Measurements from ENCODE around the gene OR2A7. TPM values are rescaled to one million over a fixed set of nuclear protein-coding genes. Genes with fewer than 3 reads are reported as not detected.
"Not testable (repeated sequence)": the region's sequence is repeated elsewhere in the genome, so short reads cannot be mapped to it uniquely, and the experiment has no call there.

The OR2A7 gene
- total and polyA plus RNA-seq, 2 donors (not counting 1 experiment from before 2014, with no cell fraction given): 0.39 to 0.50 TPM

GRCh38 chr7:144245372-144245771, 19.2 kb downstream of the OR2A7 start:
- H3K27me3 ChIP-seq (ENCODE audit: control insufficient read depth, insufficient read depth, low read length); H3K79me2 ChIP-seq (ENCODE audit: control insufficient read depth, insufficient read depth, low read length); H3K4me2 ChIP-seq (ENCODE audit: extremely low read depth, insufficient read depth, low read length); H3K4me3 ChIP-seq (replicated peaks in 1 of 4; ENCODE audit: control extremely low read depth in 1 of 4, insufficient read depth in 1 of 4, low read depth in 3 of 4, low read length in 4 of 4); H4K20me1 ChIP-seq (ENCODE audit: control insufficient read depth, extremely low read depth, insufficient read depth, low read length); H3K27ac ChIP-seq (ENCODE audit: insufficient read depth, low read length); H3K9me3 ChIP-seq (ENCODE audit: control insufficient read depth, insufficient read depth, low read depth, low read length); H3K9ac ChIP-seq (ENCODE audit: insufficient read depth, low read length); H2AFZ ChIP-seq (ENCODE audit: low read length); DNase-seq (ENCODE audit: low read depth in 2 of 2); H3K36me3 ChIP-seq (ENCODE audit: control insufficient read depth, insufficient read depth, low read length); H3K4me1 ChIP-seq (ENCODE audit: control insufficient read depth, extremely low read depth, insufficient read depth, low read length): not testable (repeated sequence)

GRCh38 chr7:144239365-144239764, 25.2 kb downstream of the OR2A7 start, which contains the start of gene OR2A42:
TSS of gene OR2A42 (minus strand) at chr7:144239605. CDS start at chr7:144232843, 6,762 bp downstream.
- H2AFZ ChIP-seq (ENCODE audit: low read length); H3K27ac ChIP-seq (ENCODE audit: insufficient read depth, low read length); H3K4me3 ChIP-seq (replicated peaks in 1 of 4; ENCODE audit: control extremely low read depth in 1 of 4, insufficient read depth in 1 of 4, low read depth in 3 of 4, low read length in 4 of 4); DNase-seq (ENCODE audit: low read depth in 2 of 2); H3K4me1 ChIP-seq (ENCODE audit: control insufficient read depth, extremely low read depth, insufficient read depth, low read length); H3K36me3 ChIP-seq (ENCODE audit: control insufficient read depth, insufficient read depth, low read length); H3K27me3 ChIP-seq (ENCODE audit: control insufficient read depth, insufficient read depth, low read length); H3K9ac ChIP-seq (ENCODE audit: insufficient read depth, low read length); H3K79me2 ChIP-seq (ENCODE audit: control insufficient read depth, insufficient read depth, low read length); H3K9me3 ChIP-seq (ENCODE audit: control insufficient read depth, insufficient read depth, low read depth, low read length); H4K20me1 ChIP-seq (ENCODE audit: control insufficient read depth, extremely low read depth, insufficient read depth, low read length); H3K4me2 ChIP-seq (ENCODE audit: extremely low read depth, insufficient read depth, low read length): not testable (repeated sequence)

- not testable (repeated sequence) for H2AFZ ChIP-seq (ENCODE audit: low read length); H3K79me2 ChIP-seq (ENCODE audit: control insufficient read depth, insufficient read depth, low read length); H3K4me1 ChIP-seq (ENCODE audit: control insufficient read depth, extremely low read depth, insufficient read depth, low read length); H3K9me3 ChIP-seq (ENCODE audit: control insufficient read depth, insufficient read depth, low read depth, low read length); H4K20me1 ChIP-seq (ENCODE audit: control insufficient read depth, extremely low read depth, insufficient read depth, low read length); H3K36me3 ChIP-seq (ENCODE audit: control insufficient read depth, insufficient read depth, low read length); H3K4me3 ChIP-seq (replicated peaks in 1 of 4; ENCODE audit: control extremely low read depth in 1 of 4, insufficient read depth in 1 of 4, low read depth in 3 of 4, low read length in 4 of 4); H3K27ac ChIP-seq (ENCODE audit: insufficient read depth, low read length); DNase-seq (ENCODE audit: low read depth in 2 of 2); H3K9ac ChIP-seq (ENCODE audit: insufficient read depth, low read length); H3K4me2 ChIP-seq (ENCODE audit: extremely low read depth, insufficient read depth, low read length); H3K27me3 ChIP-seq (ENCODE audit: control insufficient read depth, insufficient read depth, low read length)
These were observed 26.0 kb downstream of the OR2A7 start for GRCh38 chr7:144238530-144239082.

- H4K20me1 ChIP-seq (ENCODE audit: control insufficient read depth, extremely low read depth, insufficient read depth, low read length); DNase-seq (ENCODE audit: low read depth in 2 of 2); H3K36me3 ChIP-seq (ENCODE audit: control insufficient read depth, insufficient read depth, low read length); H3K9ac ChIP-seq (ENCODE audit: insufficient read depth, low read length); H3K9me3 ChIP-seq (ENCODE audit: control insufficient read depth, insufficient read depth, low read depth, low read length); H3K4me2 ChIP-seq (ENCODE audit: extremely low read depth, insufficient read depth, low read length); H3K4me1 ChIP-seq (ENCODE audit: control insufficient read depth, extremely low read depth, insufficient read depth, low read length); H2AFZ ChIP-seq (ENCODE audit: low read length); H3K27me3 ChIP-seq (ENCODE audit: control insufficient read depth, insufficient read depth, low read length); H3K79me2 ChIP-seq (ENCODE audit: control insufficient read depth, insufficient read depth, low read length); H3K4me3 ChIP-seq (replicated peaks in 1 of 4; ENCODE audit: control extremely low read depth in 1 of 4, insufficient read depth in 1 of 4, low read depth in 3 of 4, low read length in 4 of 4); H3K27ac ChIP-seq (ENCODE audit: insufficient read depth, low read length): not testable (repeated sequence)
These were observed 31.6 kb downstream of the OR2A7 start for GRCh38 chr7:144233039-144233438.

GRCh38 chr7:144231027-144231426, 33.6 kb downstream of the OR2A7 start:
- not testable (repeated sequence) for H3K79me2 ChIP-seq (ENCODE audit: control insufficient read depth, insufficient read depth, low read length); H3K4me2 ChIP-seq (ENCODE audit: extremely low read depth, insufficient read depth, low read length); H4K20me1 ChIP-seq (ENCODE audit: control insufficient read depth, extremely low read depth, insufficient read depth, low read length); H3K4me1 ChIP-seq (ENCODE audit: control insufficient read depth, extremely low read depth, insufficient read depth, low read length); H3K4me3 ChIP-seq (replicated peaks in 1 of 4; ENCODE audit: control extremely low read depth in 1 of 4, insufficient read depth in 1 of 4, low read depth in 3 of 4, low read length in 4 of 4); DNase-seq (ENCODE audit: low read depth in 2 of 2); H3K27ac ChIP-seq (ENCODE audit: insufficient read depth, low read length); H3K36me3 ChIP-seq (ENCODE audit: control insufficient read depth, insufficient read depth, low read length); H3K9ac ChIP-seq (ENCODE audit: insufficient read depth, low read length); H2AFZ ChIP-seq (ENCODE audit: low read length); H3K27me3 ChIP-seq (ENCODE audit: control insufficient read depth, insufficient read depth, low read length); H3K9me3 ChIP-seq (ENCODE audit: control insufficient read depth, insufficient read depth, low read depth, low read length)

GRCh38 chr7:144228810-144229209, 35.8 kb downstream of the OR2A7 start:
- H2AFZ ChIP-seq (ENCODE audit: low read length); H3K36me3 ChIP-seq (ENCODE audit: control insufficient read depth, insufficient read depth, low read length); H3K4me2 ChIP-seq (ENCODE audit: extremely low read depth, insufficient read depth, low read length); H3K27ac ChIP-seq (ENCODE audit: insufficient read depth, low read length); H3K9ac ChIP-seq (ENCODE audit: insufficient read depth, low read length); H3K4me3 ChIP-seq (replicated peaks in 1 of 4; ENCODE audit: control extremely low read depth in 1 of 4, insufficient read depth in 1 of 4, low read depth in 3 of 4, low read length in 4 of 4); H4K20me1 ChIP-seq (ENCODE audit: control insufficient read depth, extremely low read depth, insufficient read depth, low read length); H3K79me2 ChIP-seq (ENCODE audit: control insufficient read depth, insufficient read depth, low read length); H3K4me1 ChIP-seq (ENCODE audit: control insufficient read depth, extremely low read depth, insufficient read depth, low read length); H3K27me3 ChIP-seq (ENCODE audit: control insufficient read depth, insufficient read depth, low read length); H3K9me3 ChIP-seq (ENCODE audit: control insufficient read depth, insufficient read depth, low read depth, low read length): not testable (repeated sequence)
- DNase-seq (ENCODE audit: low read depth in 2 of 2): peak in 1 of 2 donors; percentile 28

GRCh38 chr7:144226866-144227265, 37.7 kb downstream of the OR2A7 start:
- H2AFZ ChIP-seq (ENCODE audit: low read length); H3K9ac ChIP-seq (ENCODE audit: insufficient read depth, low read length); DNase-seq (ENCODE audit: low read depth in 2 of 2); H3K79me2 ChIP-seq (ENCODE audit: control insufficient read depth, insufficient read depth, low read length); H4K20me1 ChIP-seq (ENCODE audit: control insufficient read depth, extremely low read depth, insufficient read depth, low read length); H3K9me3 ChIP-seq (ENCODE audit: control insufficient read depth, insufficient read depth, low read depth, low read length); H3K4me1 ChIP-seq (ENCODE audit: control insufficient read depth, extremely low read depth, insufficient read depth, low read length); H3K36me3 ChIP-seq (ENCODE audit: control insufficient read depth, insufficient read depth, low read length); H3K27ac ChIP-seq (ENCODE audit: insufficient read depth, low read length); H3K4me3 ChIP-seq (replicated peaks in 1 of 4; ENCODE audit: control extremely low read depth in 1 of 4, insufficient read depth in 1 of 4, low read depth in 3 of 4, low read length in 4 of 4); H3K27me3 ChIP-seq (ENCODE audit: control insufficient read depth, insufficient read depth, low read length); H3K4me2 ChIP-seq (ENCODE audit: extremely low read depth, insufficient read depth, low read length): not testable (repeated sequence)
